LNCaP clone FGC (cell line): ENCODE measurements around the gene CDV3.

Source experiments
- DNase-seq: peaks from one replicate; pipeline ENCODE4 v3.0.0-alpha.2; 2011; ENCODE audit warnings: low read depth
- H3K4me3 ChIP-seq: 2 replicates; pipeline ENCODE4 v1.5.1; 2011; ENCODE audit warnings: mild to moderate bottlenecking, low read depth, low read length, control low read depth
- TF ChIP-seq, protein P1 (sequence below): IDR thresholded peaks from 2 replicates; pipeline ENCODE4 v1.5.1; 2012; ENCODE audit warnings: mild to moderate bottlenecking; ENCODE audit not compliant: control insufficient read depth, insufficient read depth; ENCODE audit errors: extremely low read depth

Gene CDV3

DNA sequence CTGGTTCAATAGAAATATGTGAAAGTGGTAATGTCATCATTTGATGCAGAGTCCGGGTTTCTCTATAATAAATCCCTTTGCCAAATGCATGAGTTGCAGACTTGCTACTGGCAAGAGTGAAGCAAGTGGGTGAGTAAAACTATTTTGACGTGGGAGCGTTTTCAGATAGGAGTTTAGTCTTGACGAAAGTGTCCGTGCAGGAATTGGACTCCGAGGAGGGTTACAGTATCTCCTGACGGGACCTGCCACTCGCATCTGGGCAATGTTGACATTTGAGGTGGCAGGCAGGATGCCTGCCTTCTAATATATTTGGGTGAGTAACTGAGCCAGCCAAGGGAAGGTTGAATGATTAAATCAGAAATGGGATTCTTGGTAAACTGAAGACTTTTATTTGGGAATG lies 16.0 kb downstream of the CDV3 start:
- no peak for DNase-seq
- H3K4me3 ChIP-seq = no peak overlapping the region
- TF ChIP-seq, protein P1, sequence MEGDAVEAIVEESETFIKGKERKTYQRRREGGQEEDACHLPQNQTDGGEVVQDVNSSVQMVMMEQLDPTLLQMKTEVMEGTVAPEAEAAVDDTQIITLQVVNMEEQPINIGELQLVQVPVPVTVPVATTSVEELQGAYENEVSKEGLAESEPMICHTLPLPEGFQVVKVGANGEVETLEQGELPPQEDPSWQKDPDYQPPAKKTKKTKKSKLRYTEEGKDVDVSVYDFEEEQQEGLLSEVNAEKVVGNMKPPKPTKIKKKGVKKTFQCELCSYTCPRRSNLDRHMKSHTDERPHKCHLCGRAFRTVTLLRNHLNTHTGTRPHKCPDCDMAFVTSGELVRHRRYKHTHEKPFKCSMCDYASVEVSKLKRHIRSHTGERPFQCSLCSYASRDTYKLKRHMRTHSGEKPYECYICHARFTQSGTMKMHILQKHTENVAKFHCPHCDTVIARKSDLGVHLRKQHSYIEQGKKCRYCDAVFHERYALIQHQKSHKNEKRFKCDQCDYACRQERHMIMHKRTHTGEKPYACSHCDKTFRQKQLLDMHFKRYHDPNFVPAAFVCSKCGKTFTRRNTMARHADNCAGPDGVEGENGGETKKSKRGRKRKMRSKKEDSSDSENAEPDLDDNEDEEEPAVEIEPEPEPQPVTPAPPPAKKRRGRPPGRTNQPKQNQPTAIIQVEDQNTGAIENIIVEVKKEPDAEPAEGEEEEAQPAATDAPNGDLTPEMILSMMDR = no peak

DNA sequence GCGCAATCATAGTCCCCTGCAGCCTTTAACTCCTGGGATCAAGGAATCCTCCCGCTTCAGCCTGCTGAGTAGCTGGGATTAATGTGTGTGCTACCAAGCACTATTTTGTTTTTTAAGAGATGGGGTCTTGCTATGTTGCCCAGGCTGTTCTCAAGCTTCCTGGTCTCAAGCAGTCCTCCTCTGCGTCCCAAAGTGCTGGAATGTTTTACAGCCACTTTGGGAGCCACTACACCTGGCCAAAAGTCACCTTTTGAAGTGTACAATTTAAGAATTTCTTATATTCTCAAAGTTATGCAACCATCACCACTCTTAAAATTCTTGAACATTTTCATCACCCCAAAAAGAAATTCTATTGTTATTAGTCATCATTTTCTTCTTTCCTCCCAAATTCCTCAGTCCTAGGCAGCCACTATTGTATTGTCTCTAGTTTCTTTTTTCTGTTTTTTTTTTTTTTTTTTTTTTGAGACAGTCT lies 17.8 kb downstream of the CDV3 start:
- DNase-seq = no peak
- TF ChIP-seq, protein P1 = no peak
- H3K4me3 ChIP-seq = no peak overlapping the region

DNA sequence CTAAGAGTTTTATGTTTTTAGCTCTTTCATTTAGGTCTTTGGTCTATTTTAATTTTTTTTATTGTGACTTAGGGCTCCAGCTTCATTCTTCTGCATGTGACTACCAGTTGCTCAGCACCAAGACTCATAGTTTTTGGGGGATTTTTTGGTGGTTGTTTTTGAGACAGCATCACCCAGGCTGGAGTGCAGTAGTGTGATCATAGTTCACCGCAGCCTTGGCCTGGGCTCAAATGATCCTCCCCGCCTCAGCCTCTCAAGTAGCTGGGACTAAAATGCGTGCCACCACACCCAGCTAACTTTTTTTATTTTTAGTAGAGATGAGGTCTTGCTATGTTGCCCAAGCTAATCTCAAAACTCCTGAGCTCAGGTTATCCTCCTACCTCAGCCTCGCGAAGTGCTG lies 19.4 kb downstream of the CDV3 start:
- TF ChIP-seq, protein P1 = no peak
- no peak overlapping the region for H3K4me3 ChIP-seq
- no peak for DNase-seq

DNA sequence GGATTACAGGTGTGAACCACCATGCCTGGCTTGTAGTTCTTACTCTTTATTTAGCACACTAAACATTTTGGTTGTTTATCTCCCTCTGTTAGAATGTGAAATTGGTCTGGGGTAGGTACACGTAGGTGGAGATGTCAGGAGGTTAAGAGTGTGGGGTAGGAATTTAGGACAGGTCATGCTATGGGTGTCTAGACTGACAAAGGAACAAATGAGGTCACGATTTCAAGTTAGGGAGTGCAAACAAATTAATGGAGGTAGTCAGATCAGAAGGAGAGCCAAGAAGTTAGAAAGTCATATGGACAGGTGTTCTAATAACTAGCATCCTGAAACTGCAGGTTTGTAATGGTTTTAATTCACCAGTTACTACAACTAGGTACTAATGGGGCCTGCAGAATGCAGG lies 19.8 kb downstream of the CDV3 start:
- DNase-seq = no peak
- no peak overlapping the region for H3K4me3 ChIP-seq
- TF ChIP-seq, protein P1 = no peak

DNA sequence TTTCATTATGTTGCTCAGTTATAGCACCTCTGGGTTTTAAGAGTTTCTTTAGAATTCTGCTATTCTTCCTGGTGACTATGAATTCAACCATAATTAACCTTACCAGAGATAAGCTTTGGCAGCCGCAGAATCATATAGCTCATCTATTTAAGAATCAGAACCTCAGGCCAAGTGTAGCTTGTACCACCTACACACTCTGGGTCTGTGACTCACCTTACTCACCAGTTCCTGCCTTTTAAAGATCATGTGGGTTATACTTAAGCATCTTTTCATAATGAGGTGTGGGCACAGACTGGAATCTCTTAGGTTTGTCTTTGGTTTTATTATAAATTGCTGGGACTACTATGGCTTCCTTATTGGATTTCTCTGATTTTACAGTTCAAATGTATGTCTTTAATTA lies 21.9 kb downstream of the CDV3 start:
- TF ChIP-seq, protein P1 = no peak
- DNase-seq = no peak

DNA sequence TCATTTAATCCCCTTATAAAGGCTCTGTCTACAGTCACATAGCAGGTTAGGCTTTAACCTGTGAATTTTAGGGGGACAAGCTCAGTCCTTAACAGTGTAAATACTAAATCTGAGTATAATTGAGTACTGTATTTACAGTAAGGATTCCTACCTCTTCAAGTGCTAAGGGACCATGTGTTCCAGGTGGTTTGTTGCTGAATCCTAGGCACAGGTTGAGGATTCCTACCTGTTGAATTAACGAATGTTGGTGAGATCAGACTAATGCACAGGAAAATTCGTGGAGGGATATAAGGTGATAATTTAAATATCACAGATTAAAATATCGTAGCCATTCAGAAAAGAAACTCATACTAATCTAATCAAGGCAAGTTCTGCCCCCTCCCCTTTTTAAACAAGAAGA lies 24.9 kb downstream of the CDV3 start:
- DNase-seq = no peak
- TF ChIP-seq, protein P1 = no peak
- no peak overlapping the region for H3K4me3 ChIP-seq

More for the DNA sequence above, 21.9 kb downstream of the CDV3 start:
- no peak overlapping the region for H3K4me3 ChIP-seq

DNA sequence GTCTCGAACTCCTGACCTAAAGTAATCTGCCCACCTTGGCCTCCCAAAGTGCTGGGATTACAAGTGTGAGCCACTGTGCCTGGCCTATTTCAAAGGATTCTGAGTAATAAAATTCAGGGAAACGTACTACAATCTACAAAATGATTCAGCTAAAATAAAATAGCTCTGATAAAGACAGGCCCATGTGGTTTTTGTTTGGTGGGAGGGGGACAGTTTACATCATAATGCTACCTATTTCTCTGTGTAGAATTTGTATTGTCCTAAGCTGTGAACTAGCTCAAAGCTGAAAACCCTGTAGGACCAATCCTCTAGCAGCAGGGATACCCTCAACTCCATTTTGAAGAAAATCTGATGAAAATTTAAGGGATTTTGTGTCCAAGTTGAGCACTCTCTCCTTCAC lies 25.8 kb downstream of the CDV3 start:
- no peak overlapping the region for H3K4me3 ChIP-seq
- TF ChIP-seq, protein P1 = no peak
- DNase-seq = no peak
